Endodermal cell (in vitro differentiated cells): Measurements from ENCODE around the gene CEMP1. TPM values are rescaled to one million over a fixed set of nuclear protein-coding genes. Genes with fewer than 3 reads are reported as not detected.

Source experiments
- DNase-seq: peaks from one replicate; pipeline ENCODE4 v3.0.0-alpha.2; 2017
- H3K27ac ChIP-seq: 2 replicates; pipeline ENCODE4 v1.5.1; 2013; ENCODE audit warnings: mild to moderate bottlenecking, low read depth, low read length, moderate library complexity
- H3K27me3 ChIP-seq: 2 replicates; pipeline ENCODE4 v1.6.1; 2013; ENCODE audit warnings: mild to moderate bottlenecking, low read length, moderate library complexity; ENCODE audit not compliant: insufficient read depth, control insufficient read depth, poor library complexity, severe bottlenecking
- H3K36me3 ChIP-seq: 2 replicates; pipeline ENCODE4 v1.7.0; 2013; ENCODE audit warnings: mild to moderate bottlenecking, low read length, moderate library complexity; ENCODE audit not compliant: control insufficient read depth, insufficient read depth
- H3K4me1 ChIP-seq: one replicate; pipeline ENCODE4 v1.7.0; 2013; ENCODE audit warnings: low read length; ENCODE audit not compliant: control insufficient read depth, insufficient read depth
- H3K4me3 ChIP-seq: 2 replicates; pipeline ENCODE4 v1.5.1; 2013; ENCODE audit warnings: mild to moderate bottlenecking, low read length, moderate library complexity
- H3K9ac ChIP-seq: 2 replicates; pipeline ENCODE4 v1.6.1; 2013; ENCODE audit warnings: mild to moderate bottlenecking, low read length, moderate library complexity; ENCODE audit not compliant: poor library complexity, severe bottlenecking; ENCODE audit errors: extremely low read depth
- H3K9me3 ChIP-seq: 2 replicates; pipeline ENCODE4 v1.6.1; 2013; ENCODE audit warnings: mild to moderate bottlenecking, low read length, moderate library complexity; ENCODE audit not compliant: control insufficient read depth
- H3K27ac Mint-ChIP-seq: 2 replicates; pipeline ENCODE4 v1.8.0; 2020; ENCODE audit warnings: mixed read lengths
- H3K27me3 Mint-ChIP-seq: 2 replicates; pipeline ENCODE4 v1.8.0; 2021; ENCODE audit warnings: mild to moderate bottlenecking, mixed read lengths; ENCODE audit not compliant: insufficient read depth
- H3K36me3 Mint-ChIP-seq: 2 replicates; pipeline ENCODE4 v1.8.0; 2020; ENCODE audit warnings: low read depth, mixed read lengths
- H3K4me1 Mint-ChIP-seq: 2 replicates; pipeline ENCODE4 v1.8.0; 2020; ENCODE audit warnings: mixed read lengths
- H3K4me3 Mint-ChIP-seq: 2 replicates; pipeline ENCODE4 v1.8.0; 2020; ENCODE audit warnings: mild to moderate bottlenecking, moderate library complexity, mixed read lengths
- H3K9me3 Mint-ChIP-seq: 2 replicates; pipeline ENCODE4 v1.8.0; 2020; ENCODE audit warnings: mild to moderate bottlenecking, mixed read lengths
- whole genome bisulfite sequencing, 2 experiments: methylation state at CpG; one replicate each; pipeline versions ENCODE4 v1.1.5 to v1.1.7; 2013; ENCODE audit warnings: missing lambda C conversion rate in 2 of 2, mixed read lengths in 1 of 2; ENCODE audit not compliant: insufficient coverage in 1 of 2, insufficient read length in 1 of 2; 5-methylcytosine and 5-hydroxymethylcytosine counted together
- total RNA-seq, 2 donors: library from RNA; stranded (reverse); fragmentation: NEBNext Ultra II Directional in 1 of 2; extraction: Animal tissue kit (Norgen Biotek cat#: 25700) in 1 of 2; gene quantifications; 2 replicates in 1 of 2; 3 replicates in 1 of 2; pipeline ENCODE4 v1.2.1, GENCODE V29; 2021
- TF ChIP-seq, protein P1 (sequence below): fragments of 200-600 bp; sonication (generic); conservative IDR thresholded peaks from 2 replicates; pipeline ENCODE4 v1.5.0; 2021; ENCODE audit warnings: antibody characterized with exemption, mild to moderate bottlenecking

Gene CEMP1
- total RNA-seq, 2 donors from 2014 or later = 0.24 TPM; not detected in 1

- DNase-seq = no peak
- no peaks in the 10 kb centered on the region for H3K9me3 Mint-ChIP-seq
- TF ChIP-seq, protein P1, sequence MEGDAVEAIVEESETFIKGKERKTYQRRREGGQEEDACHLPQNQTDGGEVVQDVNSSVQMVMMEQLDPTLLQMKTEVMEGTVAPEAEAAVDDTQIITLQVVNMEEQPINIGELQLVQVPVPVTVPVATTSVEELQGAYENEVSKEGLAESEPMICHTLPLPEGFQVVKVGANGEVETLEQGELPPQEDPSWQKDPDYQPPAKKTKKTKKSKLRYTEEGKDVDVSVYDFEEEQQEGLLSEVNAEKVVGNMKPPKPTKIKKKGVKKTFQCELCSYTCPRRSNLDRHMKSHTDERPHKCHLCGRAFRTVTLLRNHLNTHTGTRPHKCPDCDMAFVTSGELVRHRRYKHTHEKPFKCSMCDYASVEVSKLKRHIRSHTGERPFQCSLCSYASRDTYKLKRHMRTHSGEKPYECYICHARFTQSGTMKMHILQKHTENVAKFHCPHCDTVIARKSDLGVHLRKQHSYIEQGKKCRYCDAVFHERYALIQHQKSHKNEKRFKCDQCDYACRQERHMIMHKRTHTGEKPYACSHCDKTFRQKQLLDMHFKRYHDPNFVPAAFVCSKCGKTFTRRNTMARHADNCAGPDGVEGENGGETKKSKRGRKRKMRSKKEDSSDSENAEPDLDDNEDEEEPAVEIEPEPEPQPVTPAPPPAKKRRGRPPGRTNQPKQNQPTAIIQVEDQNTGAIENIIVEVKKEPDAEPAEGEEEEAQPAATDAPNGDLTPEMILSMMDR = no peak
- H3K36me3 ChIP-seq = no peaks in the 10 kb centered on the region
- no peaks in the 10 kb centered on the region for H3K27me3 Mint-ChIP-seq
- no peaks in the 10 kb centered on the region for H3K9me3 ChIP-seq
- H3K9ac ChIP-seq = no peak overlapping the region
- H3K36me3 Mint-ChIP-seq = peaks cover 7% of the 10 kb centered on the region
- no peak overlapping the region for H3K27ac Mint-ChIP-seq
- H3K27ac ChIP-seq = no peak overlapping the region
- no peaks in the 10 kb centered on the region for H3K4me1 ChIP-seq
- no peaks in the 10 kb centered on the region for H3K4me1 Mint-ChIP-seq
- no peak overlapping the region for H3K4me3 Mint-ChIP-seq
- WGBS, 2 experiments = 93 to 97% methylated on average over 5 to 6 of the region's 6 CpGs
- H3K27me3 ChIP-seq = no peaks in the 10 kb centered on the region
- no peak overlapping the region for H3K4me3 ChIP-seq
These were observed 37.6 kb downstream of the CEMP1 start for GRCh38 chr16:2493605-2494004.

DNA sequence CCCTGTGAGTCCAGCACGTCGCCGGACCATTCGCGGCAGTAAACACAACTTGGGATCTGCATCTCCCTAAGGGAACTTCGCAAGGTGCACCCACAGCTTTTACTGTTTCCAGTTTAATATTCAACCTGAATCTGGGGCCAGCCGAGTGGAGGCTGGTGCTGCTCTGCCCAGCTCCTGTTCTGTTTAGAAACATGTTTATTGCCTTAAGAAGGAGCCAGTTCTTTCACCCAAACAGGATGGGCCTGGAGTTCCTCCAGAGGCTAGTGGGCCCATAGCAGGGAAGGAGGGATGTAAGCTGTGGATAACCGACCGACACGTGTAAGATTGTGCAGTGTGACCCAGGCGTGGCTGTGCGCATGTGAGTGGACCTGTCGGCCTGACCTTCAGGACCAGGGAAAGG lies 38.9 kb downstream of the CEMP1 start:
- Mint-ChIP-seq H3K36me3 (peaks cover 2% of the 10 kb centered on the region), H3K27me3 (no peaks in the 10 kb centered on the region), H3K27ac (no peak overlapping the region), H3K9me3 (no peaks in the 10 kb centered on the region), H3K4me3 (no peak overlapping the region), H3K4me1 (no peaks in the 10 kb centered on the region)
- Histone ChIP-seq H3K4me3 (no peak overlapping the region), H3K27me3 (no peaks in the 10 kb centered on the region), H3K9ac (no peak overlapping the region), H3K9me3 (no peaks in the 10 kb centered on the region), H3K4me1 (no peaks in the 10 kb centered on the region), H3K27ac (no peak overlapping the region), H3K36me3 (no peaks in the 10 kb centered on the region)
- WGBS, 2 experiments = 93 to 97% methylated on average over 13 of the region's 13 CpGs
- no peak for DNase-seq
- TF ChIP-seq, protein P1 = no peak

- H3K4me1 Mint-ChIP-seq = no peaks in the 10 kb centered on the region
- H3K36me3 Mint-ChIP-seq = no peaks in the 10 kb centered on the region
- no peak overlapping the region for H3K4me3 ChIP-seq
- WGBS, 2 experiments = 96 to 98% methylated on average over 13 to 23 of the region's 23 CpGs
- H3K4me1 ChIP-seq = no peaks in the 10 kb centered on the region
- H3K27me3 ChIP-seq = no peaks in the 10 kb centered on the region
- H3K9me3 Mint-ChIP-seq = no peaks in the 10 kb centered on the region
- no peak overlapping the region for H3K4me3 Mint-ChIP-seq
- no peaks in the 10 kb centered on the region for H3K36me3 ChIP-seq
- no peaks in the 10 kb centered on the region for H3K27me3 Mint-ChIP-seq
- H3K9me3 ChIP-seq = no peaks in the 10 kb centered on the region
- no peak overlapping the region for H3K27ac ChIP-seq
- no peak overlapping the region for H3K9ac ChIP-seq
- TF ChIP-seq, protein P1 = no peak
- H3K27ac Mint-ChIP-seq = no peak overlapping the region
- DNase-seq = no peak
These were observed 40.8 kb downstream of the CEMP1 start for GRCh38 chr16:2490190-2491105.
